Measurements from ENCODE around the gene CAMK2A. TPM values are rescaled to one million over a fixed set of nuclear protein-coding genes. Genes with fewer than 3 reads are reported as not detected.

The CAMK2A gene
- total and polyA plus RNA-seq, 2 of the 4 experiments (the other 2 are of a cell fraction), result 0.18 to 0.19 TPM

GRCh38 chr5:150304481-150305081, 15.0 kb upstream of the CAMK2A start (continued):
- TF ChIP-seq CTCF (conservative IDR thresholded peaks at IDR 0.05; ENCODE audit: low read depth, low read length), result no peak

- peak overlapping the region; percentile 26; the same call in 1 of the 2 replicates for H3K9ac ChIP-seq (ENCODE audit: low read depth, low read length)
- no peak overlapping the region for H3K56ac ChIP-seq (ENCODE audit: extremely low read depth, insufficient read depth, low read length)
- H3K4ac ChIP-seq (ENCODE audit: low read depth, low read length), result peak overlapping the region; percentile 91
- H3K18ac ChIP-seq (ENCODE audit: low read depth, low read length), result peak overlapping the region; percentile 84
- BruUV-seq (replicated peaks), result no TSS peak
- POLR2A ChIA-PET (ENCODE audit: unreplicated experiment), result no interaction called here
- peaks cover 27% of the 10 kb centered on the region for H3K9me1 ChIP-seq (ENCODE audit: insufficient read depth, low read length)
- H3K9me3 ChIP-seq (ENCODE audit: control insufficient read depth, insufficient read depth, low read length), result no peaks in the 10 kb centered on the region
- no CpG with 5 or more reads among the region's 7 CpGs for WGBS, 2 experiments (ENCODE audit: extremely low coverage in 2 of 2, insufficient read length in 1 of 2)
- DNase-seq, result peak; percentile 72
- peaks cover 44% of the 10 kb centered on the region for H3K4me1 ChIP-seq (ENCODE audit: control insufficient read depth, insufficient read depth, low read length)
- CTCF ChIA-PET, result no interaction called here
- no peak for ATAC-seq (ENCODE audit: low read depth)
- H3K23ac ChIP-seq (ENCODE audit: low read depth, low read length), result peak overlapping the region; percentile 72
- peak overlapping the region; percentile 49 for H2BK5ac ChIP-seq (ENCODE audit: low read depth, low read length, poor library complexity, severe bottlenecking)
- H3K27ac ChIP-seq (ENCODE audit: insufficient read depth, low read length), result peak overlapping the region; percentile 95; the same call in 1 of the 2 replicates
- in situ Hi-C loops (cut with MboI; ENCODE audit: low sequenced_read_pairs), result no loop called here
- peak overlapping the region; percentile 93 for H2AFZ ChIP-seq (replicated peaks; ENCODE audit: low read length, poor library complexity)
- H2BK20ac ChIP-seq (ENCODE audit: low read depth, low read length), result peak overlapping the region; percentile 54
- H4K5ac ChIP-seq (ENCODE audit: low read depth, low read length), result peak overlapping the region; percentile 77
- no peak overlapping the region for H3K4me3 ChIP-seq (ENCODE audit: insufficient read depth, low read depth, low read length)
- H2BK15ac ChIP-seq (ENCODE audit: low read depth, low read length), result peak overlapping the region; percentile 87
- H3K79me1 ChIP-seq (ENCODE audit: low read depth in 1 of 2, low read length in 2 of 2), result peaks cover 0 to 22% of the 10 kb centered on the region in 2 experiments; a peak in 3 of 4 replicates
- H2AK5ac ChIP-seq (ENCODE audit: low read depth, low read length), result peak overlapping the region; percentile 91
- intact Hi-C loops (cut with micrococcal nuclease), result loop anchor here (2.0 kb wide), 1 partner anchor 47 kb away; no protein-coding TSS in a partner anchor
- peak overlapping the region; percentile 32; the same call in 1 of the 2 replicates for H3K4me2 ChIP-seq (ENCODE audit: low read depth, low read length)
- dilution Hi-C loops (cut with HindIII; ENCODE audit: low sequenced_read_pairs, unreplicated experiment), result no loop called here
- H4K20me1 ChIP-seq (ENCODE audit: insufficient read depth, low read length), result peaks cover 3% of the 10 kb centered on the region; the same call in 1 of the 2 replicates
- peak overlapping the region; percentile 56 to 76; a peak in 3 of 4 replicates for H4K8ac ChIP-seq (ENCODE audit: low read depth in 2 of 2, low read length in 2 of 2)
- H2BK120ac ChIP-seq (ENCODE audit: low read depth, low read length), result peak overlapping the region; percentile 83
- TF ChIP-seq RAD21 (IDR thresholded peaks at IDR 0.05; ENCODE audit: low read length) (no peak), MAZ (IDR thresholded peaks at IDR 0.05; ENCODE audit: borderline replicate concordance, low read depth, low read length) (peak; percentile 5; the same call in 1 of the 2 replicates), CEBPB (IDR thresholded peaks at IDR 0.05; ENCODE audit: low read depth, low read length) (0 out of 2 replicates have a peak, but pooled peaks have one; percentile 40)
- H3K14ac ChIP-seq (replicated peaks; ENCODE audit: low read depth, low read length), result peak overlapping the region; percentile 93
- H3K27me3 ChIP-seq (ENCODE audit: control insufficient read depth, insufficient read depth, low read length), result no peaks in the 10 kb centered on the region
- H2AK9ac ChIP-seq (replicated peaks; ENCODE audit: low read depth, low read length, poor library complexity), result no peak overlapping the region
- peak overlapping the region; percentile 83 for H4K91ac ChIP-seq (ENCODE audit: insufficient read depth, low read depth, low read length)
- no peaks in the 10 kb centered on the region for H3K36me3 ChIP-seq (ENCODE audit: control insufficient read depth, insufficient read depth, low read length)
Measured at GRCh38 chr5:150303660-150304386, 14.2 kb upstream of the CAMK2A start.

Data from IMR-90 (cell line).